NCI-H446 treated with DMSO at 0.1 percent for 48 hours (cell line): ENCODE measurements around the gene SLC25A13.

Source experiments
- DNase-seq: peaks from one replicate; lab custom pipeline; 2025; lab: John Stamatoyannopoulos, UW

Gene SLC25A13

DNA sequence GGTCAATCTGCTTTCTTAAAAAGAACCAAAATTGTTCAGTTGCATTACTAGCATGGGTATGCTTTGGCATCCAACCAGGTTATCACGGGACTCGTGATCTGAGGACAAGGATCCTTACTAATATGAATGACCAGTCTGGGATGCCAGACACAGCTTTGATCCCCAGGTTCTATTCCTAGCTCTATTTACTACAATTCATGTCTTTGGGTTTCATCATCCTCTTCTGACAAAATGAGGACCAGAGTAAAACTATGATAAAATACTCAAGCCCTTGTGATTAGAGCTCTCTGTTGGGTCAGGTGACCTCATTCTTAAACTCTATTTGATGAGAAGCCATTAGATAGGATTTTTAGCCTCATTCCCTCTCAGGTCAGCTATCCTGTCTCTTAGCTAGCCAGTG is 119.8 kb downstream of the SLC25A13 start:
- no peak for DNase-seq

DNA sequence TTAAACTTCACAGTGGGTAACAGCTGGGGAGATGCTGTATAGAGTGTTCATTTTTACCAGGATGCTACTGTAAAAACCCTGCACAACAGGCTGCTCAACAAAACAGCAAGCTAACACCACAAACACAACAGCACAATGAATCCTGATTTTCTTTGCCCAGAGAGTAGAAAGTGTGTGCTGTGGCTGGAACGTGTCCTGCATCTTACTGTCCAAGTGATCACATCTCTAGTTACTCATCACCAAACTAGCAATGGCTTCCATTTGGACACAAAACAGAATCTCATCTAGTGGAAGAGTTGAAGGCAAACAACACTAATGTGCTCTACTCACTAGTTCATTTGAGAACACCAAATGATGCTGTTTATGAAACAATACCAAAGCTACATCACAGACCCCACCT is 121.2 kb downstream of the SLC25A13 start:
- no peak for DNase-seq

DNA sequence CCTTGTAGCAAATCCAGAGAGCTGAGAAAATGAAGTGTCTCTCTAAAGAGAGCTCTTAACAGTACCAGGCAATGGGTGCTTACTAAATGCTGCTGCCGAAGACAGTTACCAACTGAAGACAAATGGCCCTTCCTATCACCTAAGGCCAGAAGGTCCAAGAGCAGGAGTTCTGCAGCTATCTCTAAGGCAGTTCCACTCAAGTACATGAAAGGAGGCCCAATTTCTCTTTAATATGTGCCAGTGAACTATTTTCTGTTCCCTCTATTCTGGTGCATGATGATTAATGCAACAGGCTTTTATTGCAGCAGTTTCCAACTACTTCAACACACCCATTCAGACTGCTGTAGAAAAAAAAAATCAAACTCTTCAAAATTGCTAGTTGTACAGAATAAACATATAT is 122.5 kb downstream of the SLC25A13 start:
- DNase-seq, result no peak

DNA sequence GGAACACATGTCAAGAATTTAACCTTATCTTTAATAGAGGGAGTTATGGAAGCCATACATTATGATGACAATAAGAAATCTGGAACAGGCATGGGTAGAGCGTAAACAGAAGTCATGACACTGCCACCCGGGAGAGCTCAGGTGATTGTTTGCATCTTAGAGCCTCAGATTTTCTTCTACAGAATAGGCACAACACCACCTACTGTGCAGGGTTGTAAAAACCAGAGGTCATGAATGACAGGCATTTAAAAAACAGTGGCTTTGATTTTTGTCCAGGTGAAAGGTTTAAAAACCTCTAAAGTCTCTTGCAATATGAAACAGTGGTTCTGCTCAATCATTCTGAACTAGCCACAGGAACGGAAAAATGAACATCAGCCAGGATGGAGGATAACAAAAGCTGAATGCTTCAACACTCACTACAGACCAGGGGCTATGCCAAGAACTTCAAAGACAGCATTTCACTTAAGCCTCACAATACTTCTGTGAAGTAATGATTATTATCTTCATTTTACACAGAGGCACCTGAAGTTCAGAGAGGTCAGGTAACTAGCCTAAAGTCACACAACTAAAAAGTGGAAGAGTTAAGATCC is 123.8 kb downstream of the SLC25A13 start:
- DNase-seq, result no peak

DNA sequence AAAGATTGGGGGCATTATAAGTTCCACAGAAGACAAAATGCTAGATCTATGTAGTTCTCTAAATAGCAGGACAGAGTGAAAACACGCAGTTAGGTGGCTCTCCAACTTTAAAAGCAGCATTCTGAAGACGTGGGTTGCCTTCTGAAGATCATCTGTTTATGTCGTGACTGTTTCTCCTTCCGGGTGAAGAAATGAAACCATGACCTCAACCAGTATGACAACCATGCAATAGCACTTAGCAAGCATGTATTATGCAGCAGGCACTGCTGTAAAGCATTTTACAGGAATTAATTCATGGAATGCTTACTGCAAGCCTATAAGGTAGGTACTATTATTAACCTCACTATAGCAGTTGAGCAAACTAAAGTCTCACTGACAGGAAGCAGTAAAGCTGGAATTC is 125.2 kb downstream of the SLC25A13 start:
- DNase-seq, result no peak

DNA sequence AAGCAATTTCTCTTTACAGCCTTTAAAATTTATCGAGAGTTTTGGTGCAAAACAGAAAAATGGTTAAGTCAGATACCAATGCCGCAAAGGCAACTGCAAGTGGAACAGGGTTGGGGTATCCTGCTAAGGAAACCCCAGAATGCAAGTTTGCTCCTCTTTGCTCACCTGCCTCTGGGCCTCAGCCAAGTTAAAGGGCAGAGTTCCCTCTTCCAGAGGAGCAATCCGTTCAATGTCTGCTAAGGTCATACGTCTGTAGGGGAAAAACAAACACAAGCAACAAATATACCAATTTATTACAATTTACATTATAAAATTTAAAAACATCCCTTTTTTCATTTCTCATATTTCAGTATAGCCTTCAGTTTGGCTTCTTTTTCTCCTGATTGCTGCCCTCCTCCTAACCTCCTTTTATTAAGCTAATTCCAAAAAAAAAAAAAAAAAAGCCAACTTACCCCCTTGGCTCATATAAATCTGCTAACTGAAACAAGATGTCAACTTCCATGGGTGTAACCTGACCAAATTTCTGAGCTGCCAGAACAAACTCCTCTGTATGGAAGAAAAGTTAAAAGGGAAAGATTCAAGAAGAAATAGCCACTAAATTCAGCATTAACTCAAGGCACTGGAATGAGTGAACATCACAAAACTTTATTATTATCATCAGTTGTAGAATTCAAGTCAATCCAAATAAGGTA is 132.6 kb downstream of the SLC25A13 start:
- no peak for DNase-seq

DNA sequence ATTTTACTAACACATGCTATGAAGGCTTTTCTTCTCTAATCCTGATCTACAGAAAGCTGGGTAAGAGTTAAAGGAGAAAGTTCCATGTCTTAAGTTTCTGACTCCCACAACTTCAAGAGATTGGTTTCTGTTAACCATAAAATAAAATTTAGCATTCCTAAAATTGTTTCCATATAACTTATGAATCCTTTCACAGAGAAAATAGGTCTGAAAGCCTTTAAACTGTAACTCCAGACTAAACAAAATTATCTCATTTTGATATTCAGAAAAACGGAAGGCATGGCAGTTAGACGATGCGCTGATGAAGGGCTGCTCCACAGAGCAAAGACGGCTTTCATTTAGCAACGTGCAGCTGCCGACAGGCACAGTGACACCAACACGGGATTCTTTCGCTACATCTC is 133.3 kb downstream of the SLC25A13 start:
- DNase-seq, result no peak

DNA sequence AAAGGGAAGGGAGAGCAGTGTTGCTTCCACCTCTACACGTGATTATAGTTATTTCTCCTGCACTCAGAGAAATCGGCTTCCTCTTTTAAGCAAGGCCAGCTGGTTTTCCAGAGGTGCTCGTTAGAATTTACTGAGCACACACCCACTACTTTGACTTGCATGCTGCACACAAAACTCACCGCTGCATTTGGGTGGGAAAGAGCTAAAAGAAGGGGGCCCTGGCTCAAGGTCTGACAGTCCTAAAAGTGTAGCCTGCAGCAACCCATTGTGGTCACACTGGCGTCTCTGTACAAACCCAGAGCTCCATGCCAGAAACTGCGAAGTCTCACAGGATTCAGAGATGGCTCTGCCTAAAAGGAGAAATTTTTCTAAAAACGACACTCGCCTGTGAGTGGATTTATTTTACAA is 133.7 kb downstream of the SLC25A13 start:
- DNase-seq, result no peak

DNA sequence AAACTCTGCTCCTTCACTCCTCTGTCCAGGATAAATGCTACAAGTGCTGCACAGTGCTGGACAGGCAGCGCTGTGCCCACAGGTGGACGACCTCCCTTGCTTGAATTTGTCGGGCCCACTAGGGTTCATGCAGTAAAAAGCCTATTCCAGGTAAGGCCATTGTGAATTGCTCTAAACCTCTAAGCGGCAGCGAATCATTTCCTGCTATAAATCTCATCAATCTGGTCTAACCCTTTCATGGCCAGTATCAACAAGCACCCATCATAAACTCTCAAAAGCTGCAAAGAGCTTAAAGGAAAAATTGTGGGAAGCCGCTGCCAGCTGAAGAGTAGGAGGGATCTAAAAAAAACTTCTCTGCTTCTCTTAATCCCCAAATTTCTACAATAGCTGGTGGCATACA is 134.2 kb downstream of the SLC25A13 start:
- DNase-seq, result no peak

DNA sequence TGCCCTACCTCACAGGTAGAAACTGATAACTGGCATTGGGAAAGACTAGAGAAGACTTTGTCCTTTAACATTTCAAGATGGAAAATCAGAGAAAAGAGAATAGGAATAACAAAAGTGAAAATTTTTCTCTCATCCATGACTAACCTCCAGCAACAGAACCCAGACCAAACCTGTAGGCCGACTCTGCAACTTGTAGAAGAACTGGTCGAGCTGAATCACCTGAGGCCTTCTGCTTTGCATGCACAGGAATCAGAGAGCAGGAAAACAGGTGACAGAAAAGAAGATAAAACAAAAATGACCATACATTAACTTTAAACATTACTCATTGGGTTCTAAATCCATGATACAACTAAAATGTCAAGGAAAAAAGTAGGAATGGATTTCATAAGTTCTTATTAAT is 137.1 kb downstream of the SLC25A13 start:
- DNase-seq, result no peak

DNA sequence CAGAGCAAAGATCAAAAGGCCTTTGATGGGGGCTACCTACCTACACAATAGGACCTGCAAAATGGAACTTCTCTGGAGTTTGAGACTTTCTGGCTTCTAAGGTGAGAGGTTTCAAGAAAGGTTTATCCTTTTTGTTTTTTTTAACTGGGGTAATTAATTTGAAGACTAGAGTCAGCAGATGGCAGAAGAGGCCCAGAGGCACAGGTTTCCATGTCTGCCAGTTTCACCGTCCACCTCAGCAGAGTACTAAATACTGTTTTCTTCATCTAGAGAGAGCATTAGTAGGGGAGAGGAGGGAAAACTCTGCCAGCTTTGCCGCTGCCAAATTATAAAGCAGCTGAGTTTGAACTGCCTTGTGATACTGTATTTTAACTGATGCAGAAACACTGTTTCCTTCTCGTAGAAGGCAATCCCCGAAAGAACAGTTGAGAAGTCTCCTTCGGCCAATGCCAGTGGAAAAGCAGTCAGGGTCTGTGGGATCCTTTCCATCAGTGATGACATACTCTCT is 138.7 kb downstream of the SLC25A13 start:
- peak; percentile 12 for DNase-seq

DNA sequence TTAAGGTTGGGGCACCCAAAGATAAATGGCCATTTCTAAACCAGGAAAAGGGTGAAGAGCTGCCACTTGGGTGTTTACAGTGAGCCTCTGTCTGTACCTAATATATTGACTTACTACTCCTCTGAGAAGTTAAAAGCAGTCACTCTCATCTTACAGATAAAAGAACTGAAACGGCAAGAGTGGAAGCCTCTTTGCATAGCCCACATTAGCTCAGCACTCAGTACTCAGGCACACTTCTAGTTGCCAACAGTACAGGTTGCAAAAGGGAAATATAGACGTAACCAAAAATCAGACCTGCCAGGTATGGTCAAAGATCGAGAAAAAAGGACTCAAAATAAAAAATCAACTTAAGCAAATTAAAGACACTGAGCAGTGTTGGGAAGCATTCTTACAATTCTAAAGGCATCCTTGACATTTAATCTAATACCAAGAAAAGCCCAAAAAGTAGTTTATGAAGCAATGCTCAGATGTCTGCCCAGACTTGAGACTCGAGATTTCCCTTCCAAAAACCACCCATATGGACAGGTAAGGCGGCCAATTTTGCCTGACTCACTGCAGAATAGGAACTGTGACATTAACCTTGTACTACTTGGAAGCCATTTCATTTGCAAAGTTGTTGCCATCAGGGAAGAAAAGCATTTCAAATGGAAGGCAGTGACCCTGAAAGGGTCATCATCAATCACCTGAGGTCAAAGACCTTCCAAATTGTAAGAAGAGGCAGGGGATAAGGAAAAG is 139.3 kb downstream of the SLC25A13 start:
- no peak for DNase-seq

DNA sequence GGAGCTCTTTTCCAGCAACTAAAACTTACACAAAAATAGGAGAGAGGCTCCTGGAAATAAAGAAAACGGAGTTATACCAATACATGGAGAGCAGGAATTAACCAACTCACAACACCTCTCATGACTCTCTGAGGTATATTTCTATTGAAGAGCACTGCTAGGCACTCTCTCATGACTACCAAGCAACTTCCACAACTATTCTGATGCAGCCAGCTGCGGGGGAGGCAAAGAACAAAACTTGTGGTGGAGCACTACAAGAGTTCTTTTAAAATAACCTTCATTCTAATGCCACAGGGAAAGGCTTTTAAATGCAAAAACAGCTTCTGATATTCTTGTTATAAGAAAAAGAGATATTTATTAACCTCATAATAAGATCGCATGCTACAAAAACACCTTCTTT is 140.7 kb downstream of the SLC25A13 start:
- DNase-seq, result no peak

DNA sequence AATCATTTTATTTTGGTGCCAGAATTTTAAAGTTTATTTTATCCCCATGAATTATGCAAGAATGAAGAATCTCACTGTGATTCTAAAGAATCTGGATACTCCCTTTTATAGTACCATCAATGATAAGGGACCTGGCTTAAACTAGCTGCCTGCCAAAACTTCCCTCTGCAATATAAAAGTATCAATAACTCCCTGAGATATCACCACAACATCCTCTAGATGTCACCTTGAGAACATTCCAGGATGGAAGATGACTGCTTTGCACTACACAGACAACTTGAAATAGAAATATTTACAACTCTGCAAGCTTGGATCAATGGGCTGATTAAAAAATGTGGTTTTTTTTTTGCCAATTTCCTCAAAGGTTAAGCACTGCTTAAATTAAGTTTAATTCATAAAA is 142.1 kb downstream of the SLC25A13 start:
- DNase-seq, result no peak

DNA sequence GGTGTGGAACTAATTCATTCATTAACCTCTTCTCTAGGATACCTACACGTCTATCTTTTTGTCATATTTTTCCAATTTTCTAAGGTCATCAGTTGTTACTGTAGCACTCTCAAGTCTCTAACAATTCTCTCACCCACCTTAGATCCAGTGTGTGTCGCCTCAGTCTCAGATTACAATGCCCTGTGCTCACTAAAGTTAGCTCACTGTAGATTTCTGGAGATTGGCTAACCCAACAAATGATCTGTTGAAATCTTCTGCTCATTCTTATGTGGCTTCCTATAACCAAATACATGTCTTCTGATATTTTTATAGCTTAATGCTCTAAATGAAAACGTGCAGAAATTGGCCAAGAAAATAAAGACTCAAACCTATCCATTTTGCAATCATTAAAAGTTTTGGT is 142.6 kb downstream of the SLC25A13 start:
- no peak for DNase-seq

DNA sequence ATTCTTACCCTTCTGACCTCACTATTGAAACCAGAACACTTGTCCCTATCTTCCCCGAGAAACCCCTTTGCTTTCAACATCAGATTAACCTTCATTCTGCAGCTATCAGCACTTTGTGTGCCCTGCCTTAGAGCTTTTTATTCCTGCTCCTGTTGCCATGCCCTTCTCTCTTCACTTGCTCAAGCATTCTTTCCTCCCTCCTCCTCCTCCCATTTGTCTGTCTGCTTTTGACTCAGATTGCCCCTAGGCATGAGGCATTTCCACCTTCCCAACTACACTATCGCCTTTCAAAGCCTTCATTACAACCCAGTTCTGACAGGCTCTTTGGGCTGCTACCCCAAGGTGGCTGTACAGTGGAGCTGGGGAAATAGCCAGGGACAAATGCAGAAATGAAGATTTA is 143.3 kb downstream of the SLC25A13 start:
- DNase-seq, result no peak

DNA sequence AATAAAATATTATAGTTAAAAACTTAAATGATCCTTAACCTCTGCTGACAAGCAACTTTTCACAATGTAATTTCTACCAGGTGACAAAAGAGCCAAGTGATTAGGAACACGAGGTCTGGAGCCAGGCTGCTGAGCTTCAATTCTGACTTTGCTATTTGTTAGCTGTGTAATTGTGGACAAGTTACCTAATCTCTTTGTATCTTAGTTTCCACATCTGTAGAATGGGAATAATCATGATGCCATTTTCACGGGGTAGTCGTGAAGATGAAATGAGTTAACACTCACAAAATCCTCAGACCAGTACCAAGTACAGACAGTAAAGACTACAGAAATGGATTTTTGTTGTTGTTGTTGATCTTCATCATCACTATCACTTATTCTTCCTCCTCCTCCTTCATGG is 144.5 kb downstream of the SLC25A13 start:
- DNase-seq, result no peak

DNA sequence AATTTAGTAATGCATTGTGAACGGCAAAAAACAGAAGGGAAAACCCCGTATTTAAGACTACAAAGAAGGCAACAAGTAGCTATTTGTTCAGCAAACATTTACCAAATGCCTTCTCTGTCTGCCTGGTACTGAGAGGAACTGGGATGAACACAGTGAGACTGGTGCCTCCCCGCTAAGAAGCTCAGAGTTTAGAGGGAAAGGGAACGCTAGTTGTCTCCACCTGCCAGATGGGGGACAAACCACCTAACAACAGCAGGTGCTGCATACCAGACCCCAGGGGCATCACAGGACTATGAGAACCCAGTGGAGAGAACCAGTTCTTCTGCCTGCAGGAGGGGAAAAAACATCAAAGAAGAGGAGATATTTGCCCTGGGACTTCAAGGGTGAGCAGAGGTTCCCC is 147.1 kb downstream of the SLC25A13 start:
- DNase-seq, result no peak

DNA sequence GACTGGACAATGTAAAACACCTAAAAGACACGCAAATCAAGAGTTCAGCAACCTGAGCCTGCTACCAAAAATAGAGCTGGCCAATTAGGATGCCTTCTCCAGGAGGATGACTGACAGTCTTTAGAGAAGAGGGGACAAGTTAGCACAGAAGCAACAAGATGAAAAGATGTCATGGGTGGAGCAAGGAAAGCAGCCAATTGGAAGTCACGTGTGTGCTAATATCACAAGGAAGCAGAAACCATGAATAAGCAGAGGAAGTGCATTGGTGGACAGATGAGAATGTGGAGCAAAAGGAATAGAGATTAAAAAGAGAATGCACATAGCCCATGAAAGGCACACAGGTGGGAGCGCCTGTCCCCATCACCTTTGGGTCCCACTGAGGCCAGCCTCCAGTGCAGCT is 148.1 kb downstream of the SLC25A13 start:
- DNase-seq, result no peak

DNA sequence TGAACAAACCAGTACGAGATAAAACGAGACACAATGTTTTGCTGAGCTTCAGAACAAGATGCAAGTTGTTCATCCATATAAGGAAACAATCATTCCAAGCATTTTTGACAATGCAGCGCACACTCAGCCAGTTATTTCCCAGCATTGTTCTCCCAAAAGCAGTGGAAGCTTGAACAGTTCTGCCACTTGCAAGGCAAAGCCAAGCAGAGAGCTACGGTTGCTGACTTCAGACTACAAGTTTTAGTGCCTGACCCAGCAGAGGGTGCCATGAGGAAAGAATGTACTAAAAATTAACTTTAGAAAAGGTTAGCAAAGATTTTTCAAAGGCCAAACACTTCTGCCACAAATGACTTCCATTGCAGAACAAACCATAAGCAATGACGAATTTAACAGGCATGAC is 152.5 kb downstream of the SLC25A13 start:
- DNase-seq, result no peak

DNA sequence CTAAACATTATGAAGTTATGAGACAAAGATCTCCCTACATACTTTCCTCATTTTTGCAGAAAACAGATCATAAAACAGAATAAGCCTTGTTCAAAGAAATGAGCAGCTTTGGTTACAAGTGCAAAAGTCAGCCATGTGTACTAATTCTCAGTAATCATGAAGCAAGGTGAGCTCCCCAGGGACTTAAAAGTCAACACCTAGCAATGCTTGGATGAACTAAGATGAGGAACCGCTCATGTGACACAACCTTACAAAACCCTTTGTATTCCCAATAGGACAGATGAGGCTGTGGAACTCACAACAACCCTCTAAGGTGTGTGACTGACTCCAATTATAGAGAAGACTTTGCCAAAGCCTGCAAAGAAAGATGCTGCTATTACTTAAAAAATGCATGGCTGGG is 154.5 kb downstream of the SLC25A13 start:
- DNase-seq, result no peak

DNA sequence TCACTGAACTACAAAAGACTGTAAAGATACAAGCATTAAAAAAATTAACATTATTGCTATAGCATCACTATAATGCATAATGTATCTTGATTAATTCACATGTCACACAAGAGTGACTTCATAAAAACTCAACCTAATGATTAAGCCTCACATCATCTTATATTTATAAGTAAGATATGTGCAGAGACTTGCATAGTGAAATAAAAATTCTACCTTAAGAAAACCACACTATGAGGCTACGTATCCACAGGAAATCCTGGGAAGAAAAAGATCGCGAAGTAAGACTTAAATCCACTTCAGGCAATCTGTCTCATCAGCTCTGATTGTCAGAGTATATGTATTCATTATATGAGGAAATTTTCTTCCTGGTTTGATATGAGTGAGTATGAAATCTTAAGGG is 160.0 kb downstream of the SLC25A13 start:
- DNase-seq, result no peak

DNA sequence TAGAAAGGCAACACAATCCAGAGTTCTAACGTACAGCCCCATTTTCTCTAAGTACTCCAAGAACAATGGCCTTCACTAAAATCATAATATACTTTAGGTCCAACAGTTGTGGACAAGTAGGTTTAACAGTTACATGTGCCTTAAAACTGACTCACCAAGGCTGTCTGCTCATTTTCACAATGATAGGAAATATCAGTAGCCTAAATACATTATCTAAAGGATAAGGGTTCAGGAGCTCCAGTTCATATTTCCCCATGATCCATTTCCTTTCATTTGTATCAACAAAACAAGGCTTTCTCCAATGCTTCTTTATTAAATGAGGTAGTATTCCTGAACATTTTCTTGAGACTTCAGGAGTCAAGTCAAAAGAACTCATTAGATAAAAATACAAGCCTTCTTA is 164.0 kb downstream of the SLC25A13 start:
- no peak for DNase-seq
